HepG2 (cell line): ENCODE measurements around the gene PRSS22.

Source experiments
- CEBPB ChIP-seq: IDR thresholded peaks from 2 replicates; pipeline ENCODE4 v1.6.1; 2011; ENCODE audit warnings: low read depth, low read length, improper control_type of control experiment, borderline replicate concordance
- HNRNPH1 ChIP-seq: fragments of 200-400 bp; formaldehyde crosslinking; optimal IDR thresholded peaks from 2 replicates; pipeline ENCODE3; 2017; ENCODE audit warnings: mild to moderate bottlenecking, low read depth, low read length
- KDM5A ChIP-seq: fragments of 200-600 bp; sonication (generic); IDR thresholded peaks from 2 replicates; pipeline ENCODE4 v1.7.0; 2018; ENCODE audit warnings: antibody characterized with exemption, mild to moderate bottlenecking, low read length, borderline replicate concordance
- ZNF615 ChIP-seq: sonication (generic); formaldehyde crosslinking; IDR thresholded peaks from 2 replicates; pipeline ENCODE4 v1.5.0; 2020; ENCODE audit warnings: mild to moderate bottlenecking, missing genetic modification reagents, borderline replicate concordance

DNA sequence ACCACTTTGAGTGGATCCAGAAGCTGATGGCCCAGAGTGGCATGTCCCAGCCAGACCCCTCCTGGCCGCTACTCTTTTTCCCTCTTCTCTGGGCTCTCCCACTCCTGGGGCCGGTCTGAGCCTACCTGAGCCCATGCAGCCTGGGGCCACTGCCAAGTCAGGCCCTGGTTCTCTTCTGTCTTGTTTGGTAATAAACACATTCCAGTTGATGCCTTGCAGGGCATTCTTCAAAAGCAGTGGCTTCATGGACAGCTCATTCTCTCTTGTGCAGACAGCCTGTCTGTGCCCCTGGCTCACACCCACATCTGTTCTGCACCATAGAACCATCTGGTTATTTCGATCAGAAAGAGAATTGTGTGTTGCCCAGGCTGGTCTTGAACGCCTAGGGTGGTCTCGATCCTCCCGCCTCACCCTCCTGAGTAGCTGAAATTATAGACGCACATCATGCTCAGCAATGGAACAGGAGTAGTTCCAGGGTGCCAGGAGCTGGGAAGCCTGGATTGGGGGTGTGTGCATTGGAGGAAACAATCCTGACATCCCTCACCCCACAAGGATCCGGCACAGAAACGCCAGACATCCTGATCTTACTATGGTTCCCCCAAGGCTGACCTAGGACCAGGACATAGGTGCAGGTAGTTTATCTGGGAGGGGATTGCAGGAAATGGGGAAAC is 36.3 kb downstream of the PRSS22 start:
- TF ChIP-seq ZNF615 (CRISPR knock-in tag) (no peak), HNRNPH1 (no peak), KDM5A (no peak), CEBPB (no peak)
